T1000 (cell line): Measurements from ENCODE around the gene XPNPEP3.

ENCODE experiments used
- DNase-seq: peaks from one replicate; lab custom pipeline; 2025; ENCODE audit warnings: mixed read lengths; lab: John Stamatoyannopoulos, UW

XPNPEP3 gene

GRCh38 chr22:40939202-40939601 lies 82.3 kb downstream of the XPNPEP3 start:
- DNase-seq: no peak

- peak; percentile 96 for DNase-seq
Observed at GRCh38 chr22:40950962-40951794, 94.2 kb downstream of the XPNPEP3 start, which contains the start of gene RBX1. Gene RBX1, plus strand, starts transcription at chr22:40951378. Its CDS starts 21 bp downstream, at chr22:40951399.

GRCh38 chr22:40951795-40952605 lies 95.1 kb downstream of the XPNPEP3 start:
- DNase-seq: no peak

- DNase-seq: no peak
Observed at GRCh38 chr22:40953471-40953870, 96.5 kb downstream of the XPNPEP3 start.

- no peak for DNase-seq
Observed at GRCh38 chr22:40954113-40954512, 97.2 kb downstream of the XPNPEP3 start.

- DNase-seq: no peak
Observed at GRCh38 chr22:40955571-40955970, 98.6 kb downstream of the XPNPEP3 start.

- no peak for DNase-seq
Observed at GRCh38 chr22:40957601-40958000, 100.7 kb downstream of the XPNPEP3 start.

- no peak for DNase-seq
Observed at GRCh38 chr22:40958299-40958698, 101.4 kb downstream of the XPNPEP3 start.

GRCh38 chr22:40960145-40960544 lies 103.2 kb downstream of the XPNPEP3 start:
- no peak for DNase-seq

- no peak for DNase-seq
Observed at GRCh38 chr22:40965936-40966725, 109.2 kb downstream of the XPNPEP3 start.

GRCh38 chr22:40966726-40967085 lies 109.8 kb downstream of the XPNPEP3 start:
- no peak for DNase-seq

GRCh38 chr22:40967111-40967760 lies 110.3 kb downstream of the XPNPEP3 start:
- no peak for DNase-seq

- no peak for DNase-seq
Observed at GRCh38 chr22:40972587-40972986, 115.6 kb downstream of the XPNPEP3 start.

GRCh38 chr22:40973144-40973543 lies 116.2 kb downstream of the XPNPEP3 start:
- no peak for DNase-seq

- no peak for DNase-seq
Observed at GRCh38 chr22:40975366-40975765, 118.4 kb downstream of the XPNPEP3 start.

- DNase-seq: no peak
Observed at GRCh38 chr22:40976866-40977700, 120.1 kb downstream of the XPNPEP3 start.

GRCh38 chr22:40979198-40979597 lies 122.2 kb downstream of the XPNPEP3 start:
- DNase-seq: no peak

GRCh38 chr22:40979871-40980270 lies 122.9 kb downstream of the XPNPEP3 start:
- DNase-seq: no peak
